DOHH2 (cell line): ENCODE measurements around the gene ZXDB.

ENCODE experiments used
- H3F3A ChIP-seq: fragments of 200-600 bp; sonication (generic), shearing (Covaris generic); 2 replicates; pipeline ENCODE4 v1.6.0; 2016; ENCODE audit warnings: antibody characterized with exemption, mild to moderate bottlenecking; ENCODE audit not compliant: control insufficient read depth, insufficient read depth
- H3K27ac ChIP-seq: fragments of 200-600 bp; sonication (generic); 2 replicates; pipeline ENCODE4 v1.5.1; 2014; ENCODE audit warnings: low read depth, mild to moderate bottlenecking, low read length, moderate library complexity
- H3K27me3 ChIP-seq: fragments of 200-600 bp; sonication (generic); 2 replicates; pipeline ENCODE4 v1.6.1; 2014; ENCODE audit warnings: mild to moderate bottlenecking, low read length, mixed read lengths; ENCODE audit not compliant: control insufficient read depth
- H3K36me3 ChIP-seq: fragments of 200-600 bp; sonication (generic); 2 replicates; pipeline ENCODE4 v1.6.1; 2014; ENCODE audit warnings: mild to moderate bottlenecking, low read length, moderate library complexity, mixed read lengths; ENCODE audit not compliant: control insufficient read depth
- H3K4me1 ChIP-seq: fragments of 200-600 bp; sonication (generic); 2 replicates; pipeline ENCODE4 v1.6.1; 2014; ENCODE audit warnings: mild to moderate bottlenecking, low read length, mixed read lengths; ENCODE audit not compliant: control insufficient read depth
- H3K4me2 ChIP-seq: fragments of 200-600 bp; sonication (generic); 2 replicates; pipeline ENCODE4 v1.6.0; 2014; ENCODE audit warnings: mild to moderate bottlenecking, low read length, moderate library complexity
- H3K4me3 ChIP-seq: fragments of 200-600 bp; sonication (generic); 2 replicates; pipeline ENCODE4 v1.5.1; 2014; ENCODE audit warnings: mild to moderate bottlenecking, low read length, mixed read lengths
- H3K79me2 ChIP-seq: fragments of 200-600 bp; sonication (generic); 2 replicates; pipeline ENCODE4 v1.6.1; 2014; ENCODE audit warnings: mild to moderate bottlenecking, low read length, mixed read lengths; ENCODE audit not compliant: control insufficient read depth
- H3K9me2 ChIP-seq: fragments of 200-600 bp; sonication (generic); replicated peaks from 2 replicates; pipeline ENCODE4 v1.6.1; 2014; ENCODE audit warnings: mild to moderate bottlenecking, low read length, mixed read lengths; ENCODE audit not compliant: control insufficient read depth
- H3K9me3 ChIP-seq: fragments of 200-600 bp; sonication (generic); 2 replicates; pipeline ENCODE4 v1.6.1; 2014; ENCODE audit warnings: antibody characterized with exemption, low read length, mixed read lengths; ENCODE audit not compliant: control insufficient read depth, insufficient read depth
- H4K20me1 ChIP-seq: fragments of 200-600 bp; sonication (generic); 2 replicates; pipeline ENCODE4 v1.6.0; 2014; ENCODE audit warnings: low read depth, mild to moderate bottlenecking, antibody characterized with exemption, low read length, moderate library complexity; ENCODE audit not compliant: control insufficient read depth, insufficient read depth
- CTCF ChIP-seq: fragments of 200-600 bp; sonication (generic); IDR thresholded peaks from one replicate; pipeline ENCODE4 v1.5.1; 2014; ENCODE audit warnings: antibody characterized with exemption, mild to moderate bottlenecking, low read depth, low read length; ENCODE audit not compliant: poor library complexity, severe bottlenecking
- EZH2phosphoT487 ChIP-seq: fragments of 200-600 bp; sonication (generic); IDR thresholded peaks from 2 replicates; pipeline ENCODE4 v1.6.1; 2017; ENCODE audit warnings: borderline replicate concordance, mild to moderate bottlenecking, antibody characterized with exemption, low read length, moderate library complexity, mixed read lengths

ZXDB gene

GRCh38 chrX:57641338-57641737, 49.5 kb downstream of the ZXDB start:
- Histone ChIP-seq H3K9me3 (no peaks in the 10 kb centered on the region), H3K9me2 (no peaks in the 10 kb centered on the region), H3K4me2 (no peak overlapping the region), H4K20me1 (no peaks in the 10 kb centered on the region), H3K4me1 (no peaks in the 10 kb centered on the region), H3K79me2 (no peaks in the 10 kb centered on the region), H3K27ac (no peak overlapping the region), H3K36me3 (no peaks in the 10 kb centered on the region), H3K4me3 (no peak overlapping the region), H3F3A (no peaks in the 10 kb centered on the region), H3K27me3 (no peaks in the 10 kb centered on the region)
- TF ChIP-seq CTCF (no peak), EZH2phosphoT487 (no peak)

- Histone ChIP-seq H3K4me2 (no peak overlapping the region), H3K4me1 (no peaks in the 10 kb centered on the region), H4K20me1 (no peaks in the 10 kb centered on the region), H3F3A (no peaks in the 10 kb centered on the region), H3K27me3 (no peaks in the 10 kb centered on the region), H3K4me3 (no peak overlapping the region), H3K36me3 (no peaks in the 10 kb centered on the region), H3K9me2 (no peaks in the 10 kb centered on the region), H3K27ac (no peak overlapping the region), H3K79me2 (no peaks in the 10 kb centered on the region), H3K9me3 (no peaks in the 10 kb centered on the region)
- TF ChIP-seq CTCF (no peak), EZH2phosphoT487 (no peak)
Observed at GRCh38 chrX:57643698-57644097, 51.9 kb downstream of the ZXDB start.

GRCh38 chrX:57647020-57647419, 55.2 kb downstream of the ZXDB start:
- Histone ChIP-seq H3K36me3 (no peaks in the 10 kb centered on the region), H3K4me2 (no peak overlapping the region), H3F3A (no peaks in the 10 kb centered on the region), H3K27ac (no peak overlapping the region), H3K9me2 (no peaks in the 10 kb centered on the region), H3K79me2 (no peaks in the 10 kb centered on the region), H3K9me3 (no peaks in the 10 kb centered on the region), H3K4me1 (no peaks in the 10 kb centered on the region), H4K20me1 (no peaks in the 10 kb centered on the region), H3K4me3 (no peak overlapping the region), H3K27me3 (no peaks in the 10 kb centered on the region)
- TF ChIP-seq CTCF (no peak), EZH2phosphoT487 (no peak)
